Islet of Langerhans (tissue), 1 donor: ENCODE data around the gene ANKRD24.
"Not testable (repeated sequence)": the region's sequence is repeated elsewhere in the genome, so short reads cannot be mapped to it uniquely, and the experiment has no call there.

Experiments used
- FAIRE-seq: peaks from one replicate; lab custom pipeline; 2011; peaks lifted over from hg19 to GRCh38; lab: Jason Lieb, UNC

Gene ANKRD24

DNA sequence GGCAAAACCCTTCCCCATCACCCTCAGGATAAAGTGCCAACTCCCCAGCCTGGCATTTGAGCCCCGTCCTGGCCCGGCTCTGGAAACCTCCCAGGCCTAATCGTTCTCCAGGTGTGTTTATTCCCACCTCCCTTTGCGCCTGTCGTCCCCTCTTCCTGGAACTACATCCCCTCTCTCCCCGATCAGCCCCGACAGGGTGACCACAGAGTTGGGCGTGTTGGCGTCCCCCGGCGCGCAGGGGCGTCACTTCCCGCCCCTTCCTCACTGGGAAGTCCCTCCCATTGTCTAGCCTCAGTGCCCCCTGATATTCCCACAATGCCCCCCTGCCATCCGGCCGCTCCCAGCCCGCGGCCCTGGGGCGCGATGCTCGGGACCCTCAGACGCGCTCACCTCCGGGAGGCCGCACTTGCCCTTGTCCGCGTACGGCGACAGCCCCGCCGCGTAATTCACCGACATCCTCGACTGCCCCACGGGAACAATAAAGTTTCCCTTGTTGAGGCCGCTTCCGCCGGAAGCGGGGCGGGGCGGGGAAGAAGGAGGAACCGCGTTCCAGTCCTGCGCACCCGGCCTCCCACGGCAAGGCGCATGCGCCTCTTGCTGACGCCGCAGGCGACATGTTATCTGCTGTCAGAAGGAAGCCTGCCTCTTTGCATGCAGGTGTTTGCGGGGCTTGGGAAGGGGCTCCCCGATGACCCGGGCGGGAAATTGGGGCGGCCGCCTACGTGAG is at the start of gene ANKRD24, which contains the start of gene SIRT6:
TSS of gene ANKRD24 (plus strand) at position 606 of the 727 bp plus-strand sequence. CDS start 3,737 bp downstream, outside the sequence.
TSS of gene SIRT6 (minus strand) at position 480 of the 727 bp plus-strand sequence. CDS start at position 456, 24 bp downstream.
- no peak for FAIRE-seq

DNA sequence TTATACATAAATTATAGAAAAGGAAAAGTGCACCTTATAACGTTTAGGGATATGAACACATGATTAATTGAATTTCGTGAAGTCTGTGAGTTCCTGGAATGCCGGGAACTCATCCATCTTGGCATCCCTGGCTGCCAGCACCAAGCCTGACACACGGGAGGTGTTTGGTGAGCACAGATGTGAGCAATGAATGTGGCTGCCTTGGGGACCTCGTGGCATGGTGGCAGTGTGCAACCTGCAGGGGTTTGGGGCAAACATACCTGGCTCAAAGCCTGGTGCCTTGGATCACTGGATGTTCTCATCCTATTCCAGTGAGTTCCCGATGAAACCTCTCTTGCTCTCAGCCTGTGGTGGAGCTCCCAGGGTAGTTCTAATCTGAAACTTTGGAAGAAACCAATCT is 48.1 kb upstream of the ANKRD24 start:
- FAIRE-seq, result no peak

DNA sequence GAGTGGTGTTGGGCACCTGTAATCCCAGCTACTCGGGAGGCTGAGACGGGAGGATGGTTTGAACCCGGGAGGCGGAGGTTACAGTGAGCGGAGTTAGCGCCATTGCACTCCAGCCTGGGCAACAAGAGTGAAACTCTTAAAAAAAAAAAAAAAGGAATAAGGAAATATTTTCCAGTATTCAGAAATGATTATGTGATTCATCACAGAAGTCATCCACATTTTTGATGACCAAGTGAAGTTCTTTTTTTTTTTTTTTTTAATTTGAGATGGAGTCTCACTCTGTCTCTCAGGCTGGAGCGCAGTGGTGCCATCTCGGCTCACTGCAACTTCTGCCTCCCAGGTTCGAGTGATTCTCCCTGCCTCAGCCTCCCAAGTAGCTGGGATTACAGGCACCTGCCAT is 47.1 kb upstream of the ANKRD24 start:
- FAIRE-seq, result not testable (repeated sequence)

DNA sequence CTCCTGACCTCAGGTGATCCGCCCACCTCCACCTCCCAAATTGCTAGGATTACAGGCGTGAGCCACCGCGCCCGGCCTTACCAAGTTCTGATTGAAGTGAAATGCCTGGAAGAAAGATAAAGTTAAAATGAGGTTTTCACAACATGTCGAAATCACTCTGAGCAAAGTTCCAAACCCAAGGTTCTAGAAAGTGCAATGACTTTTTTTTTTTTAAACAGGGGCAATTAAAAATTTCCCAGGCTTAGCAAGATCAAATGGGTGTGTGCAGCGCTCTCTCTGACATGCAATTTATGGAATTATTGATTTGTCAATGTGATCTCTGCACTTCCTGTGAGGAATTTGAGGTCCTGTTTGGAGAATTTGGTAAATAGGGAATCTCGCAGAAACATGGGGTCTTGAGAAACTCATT is 45.8 kb upstream of the ANKRD24 start:
- FAIRE-seq, result no peak

DNA sequence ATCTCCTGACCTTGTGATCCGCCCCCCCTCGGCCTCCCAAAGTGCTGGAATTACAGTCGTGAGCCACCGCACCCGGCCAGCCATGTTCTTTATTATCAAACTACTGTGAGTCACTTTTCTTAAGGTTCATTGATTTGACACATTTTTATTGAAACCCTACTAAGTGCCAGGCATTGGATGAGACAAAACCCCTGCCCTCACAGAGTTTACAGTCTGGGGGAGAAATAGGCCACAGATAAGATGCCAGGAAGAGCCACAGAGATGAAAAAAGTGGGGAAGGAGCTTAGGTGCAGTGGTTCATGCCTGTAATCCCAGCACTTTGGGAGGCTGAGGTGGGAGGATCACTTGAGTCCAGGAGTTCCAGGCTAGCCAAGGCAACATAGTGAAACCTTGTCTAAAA is 44.0 kb upstream of the ANKRD24 start:
- no peak for FAIRE-seq

DNA sequence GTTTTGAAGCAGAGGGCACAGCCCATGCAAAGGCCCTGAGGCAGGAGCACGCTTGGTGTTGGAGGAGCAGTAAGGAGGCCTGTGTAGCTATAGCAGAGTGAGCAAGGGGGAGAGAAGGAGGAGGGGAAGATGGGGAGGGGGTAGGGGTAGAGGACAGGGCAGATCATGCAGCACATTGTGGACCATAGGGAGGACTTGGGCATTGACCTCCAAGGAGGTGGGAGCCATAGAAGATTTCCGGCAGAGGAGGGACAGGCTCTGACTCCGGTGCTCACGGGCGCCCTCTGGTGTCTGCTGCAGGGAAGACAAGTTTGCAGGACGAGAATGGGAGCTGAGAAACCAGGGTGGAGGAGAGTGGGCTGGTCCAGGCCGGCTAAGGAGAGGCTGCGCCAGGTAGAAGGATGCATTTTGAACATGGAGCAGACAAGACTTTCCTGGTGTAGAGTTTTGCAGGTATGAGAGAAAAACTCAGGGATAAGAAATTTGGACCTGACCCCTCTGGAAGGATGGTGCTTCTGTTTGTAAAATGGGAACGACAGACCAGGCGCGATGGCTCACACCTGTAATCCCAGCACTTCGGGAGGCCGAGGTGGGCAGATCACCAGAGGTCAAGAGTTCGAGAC is 42.8 kb upstream of the ANKRD24 start:
- FAIRE-seq, result no peak

DNA sequence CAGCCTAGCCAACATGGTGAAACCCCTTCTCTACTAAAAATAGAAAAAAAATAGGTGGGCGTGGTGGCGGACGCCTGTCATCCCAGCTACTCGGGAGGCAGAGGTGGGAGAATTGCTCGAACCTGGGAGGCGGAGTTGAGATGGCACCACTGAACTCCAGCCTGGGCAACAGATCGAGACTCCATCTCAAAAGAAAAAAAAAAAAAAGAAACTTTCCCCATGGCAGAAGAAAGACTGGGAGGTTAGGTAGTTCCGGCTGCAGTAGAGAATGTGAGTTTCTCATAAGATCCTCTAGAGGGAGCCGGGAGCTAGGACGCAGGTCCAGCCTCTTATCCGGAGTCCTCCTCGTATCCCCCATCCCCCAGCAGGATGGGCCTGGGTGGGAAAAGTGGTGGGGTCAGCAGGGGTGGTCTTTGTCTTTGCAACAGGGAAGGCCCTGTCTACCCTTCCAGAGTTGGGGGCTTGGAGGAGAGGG is 42.2 kb upstream of the ANKRD24 start:
- no peak for FAIRE-seq

DNA sequence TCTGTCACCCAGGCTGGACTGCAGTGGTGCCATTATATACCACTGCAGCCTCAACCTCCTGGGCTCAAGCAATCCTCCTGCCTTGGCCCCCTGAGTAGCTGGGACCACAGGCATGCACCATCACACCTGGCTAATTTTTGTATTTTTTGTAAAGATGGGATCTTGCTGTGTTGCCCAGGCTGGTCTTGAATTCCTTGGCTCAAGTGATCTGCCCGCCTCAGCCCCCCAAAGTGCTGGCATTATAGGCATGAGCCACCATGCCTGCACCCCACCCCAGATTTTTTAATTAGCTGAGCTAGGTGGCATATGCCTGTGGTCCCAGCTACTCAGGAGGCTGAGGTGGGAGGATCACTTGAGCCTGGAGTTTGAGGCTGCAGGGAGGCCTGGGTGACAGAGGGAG is 39.6 kb upstream of the ANKRD24 start:
- FAIRE-seq, result not testable (repeated sequence)

DNA sequence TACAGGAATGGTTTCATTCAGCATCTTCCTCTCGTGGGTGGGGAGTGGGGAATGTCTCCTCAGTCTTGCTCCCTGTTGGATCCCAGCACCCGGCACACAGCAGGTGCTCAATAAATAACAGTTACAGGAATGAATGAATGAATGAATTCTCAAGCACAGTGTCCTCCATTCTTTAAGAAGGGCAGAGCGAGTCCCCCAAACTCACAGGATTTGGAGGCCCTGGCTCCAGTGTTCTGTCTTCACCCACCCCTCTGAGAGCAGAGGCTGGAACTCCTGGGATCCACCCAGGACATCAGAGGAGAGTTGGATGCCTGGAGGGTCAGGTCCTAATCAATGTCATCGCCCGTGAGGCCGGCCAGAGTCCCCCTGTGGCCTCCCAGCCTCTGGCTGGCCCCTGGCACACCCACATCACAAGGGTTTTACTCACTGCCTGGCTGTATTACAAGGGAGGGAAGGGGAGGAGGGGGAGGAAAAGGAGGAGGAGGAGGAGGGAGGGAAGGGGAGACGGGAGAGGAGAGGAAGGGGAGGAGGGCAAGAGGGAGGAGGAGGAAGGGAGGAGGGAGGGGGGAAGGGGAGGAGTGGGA is 37.7 kb upstream of the ANKRD24 start:
- FAIRE-seq, result no peak

DNA sequence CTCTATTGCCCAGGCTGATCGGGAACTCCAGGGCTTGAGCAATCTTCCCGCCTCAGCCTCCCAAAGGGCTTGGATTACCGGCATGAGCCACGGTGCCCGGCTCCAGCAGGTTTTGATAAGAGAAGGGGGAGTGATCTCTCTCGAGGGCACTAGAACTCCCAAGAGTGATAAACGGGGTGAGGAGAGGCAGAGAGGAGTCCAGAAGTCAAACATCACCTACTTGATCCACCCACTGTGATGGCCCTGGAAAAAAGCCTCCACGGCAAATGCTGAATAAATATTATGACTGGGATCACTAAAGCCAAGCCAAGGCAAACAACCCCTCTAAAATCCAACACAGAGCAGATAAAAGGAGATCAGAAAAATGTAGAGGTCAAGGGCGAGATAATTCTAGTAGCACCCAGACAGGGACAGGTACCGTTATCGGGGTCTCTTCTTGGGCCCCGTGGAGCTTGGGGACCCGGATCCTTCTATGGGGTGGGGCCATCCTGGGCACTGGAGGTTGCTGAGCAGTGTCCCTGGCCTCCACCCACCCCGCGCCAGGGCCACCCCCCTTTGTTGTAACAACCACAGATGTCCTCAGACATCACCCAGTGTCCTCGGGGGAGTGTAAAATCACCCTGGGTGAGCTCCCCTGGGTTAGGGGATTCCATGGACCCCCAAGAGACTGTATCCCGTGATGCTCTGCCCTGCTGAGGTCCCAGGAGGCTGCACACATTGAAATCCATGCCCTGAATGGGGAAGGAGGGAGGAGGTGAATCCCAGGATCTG is 32.8 kb upstream of the ANKRD24 start:
- FAIRE-seq, result no peak

DNA sequence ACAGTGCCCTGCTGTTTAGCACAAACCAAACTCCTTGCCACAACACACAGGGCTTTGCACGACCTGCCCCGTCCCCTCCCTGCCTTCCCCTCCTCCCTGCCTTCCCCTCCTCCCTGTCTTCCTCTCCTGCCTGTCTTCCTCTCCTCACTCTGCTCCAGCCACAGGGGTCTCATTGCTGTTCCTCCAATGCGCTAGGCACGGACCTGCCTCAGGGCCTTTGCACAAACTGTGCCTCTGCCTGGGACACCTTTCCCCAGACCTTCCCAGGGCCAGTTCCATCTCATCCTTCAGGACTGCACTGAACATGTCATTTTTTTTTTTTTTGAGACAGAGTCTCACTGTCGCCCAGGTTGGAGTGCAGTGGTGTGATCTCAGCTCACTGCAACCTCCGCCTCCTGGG is 30.9 kb upstream of the ANKRD24 start:
- no peak for FAIRE-seq

DNA sequence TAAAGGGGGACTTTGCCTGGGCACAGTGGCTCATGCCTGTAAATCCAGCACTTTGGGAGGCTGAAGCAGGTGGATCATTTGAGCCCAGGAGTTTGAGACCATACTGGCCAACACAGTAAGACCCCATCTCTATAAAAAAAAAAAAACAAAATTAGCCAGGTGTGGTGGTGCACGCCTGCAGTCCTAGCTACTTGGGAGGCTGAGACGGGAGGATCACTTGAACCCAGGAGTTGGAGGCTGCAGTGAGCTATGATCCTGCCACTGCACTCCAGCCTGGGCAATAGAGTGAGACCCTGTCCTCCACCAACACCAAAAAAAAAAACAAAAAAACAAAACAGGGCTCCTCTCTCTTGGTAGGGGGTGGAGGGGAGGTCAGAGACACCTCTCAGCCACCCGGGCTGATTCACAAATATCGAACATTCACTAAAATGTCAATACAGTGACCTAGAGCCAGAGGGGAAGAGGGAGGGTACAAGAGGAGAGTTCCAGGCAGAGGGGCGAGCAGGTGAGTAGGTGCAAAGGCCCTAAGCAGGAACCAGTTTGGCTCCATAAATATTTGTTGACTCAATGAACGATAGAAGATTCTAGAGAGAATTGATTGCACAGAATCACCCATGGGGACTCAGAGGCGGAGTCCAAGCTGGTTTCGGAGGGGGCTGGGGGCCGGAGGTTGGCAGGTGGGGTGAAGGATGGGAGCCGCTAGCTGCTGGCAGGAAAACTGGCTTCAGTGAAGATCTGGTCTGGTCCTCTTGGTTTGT is 30.1 kb upstream of the ANKRD24 start:
- FAIRE-seq, result no peak

DNA sequence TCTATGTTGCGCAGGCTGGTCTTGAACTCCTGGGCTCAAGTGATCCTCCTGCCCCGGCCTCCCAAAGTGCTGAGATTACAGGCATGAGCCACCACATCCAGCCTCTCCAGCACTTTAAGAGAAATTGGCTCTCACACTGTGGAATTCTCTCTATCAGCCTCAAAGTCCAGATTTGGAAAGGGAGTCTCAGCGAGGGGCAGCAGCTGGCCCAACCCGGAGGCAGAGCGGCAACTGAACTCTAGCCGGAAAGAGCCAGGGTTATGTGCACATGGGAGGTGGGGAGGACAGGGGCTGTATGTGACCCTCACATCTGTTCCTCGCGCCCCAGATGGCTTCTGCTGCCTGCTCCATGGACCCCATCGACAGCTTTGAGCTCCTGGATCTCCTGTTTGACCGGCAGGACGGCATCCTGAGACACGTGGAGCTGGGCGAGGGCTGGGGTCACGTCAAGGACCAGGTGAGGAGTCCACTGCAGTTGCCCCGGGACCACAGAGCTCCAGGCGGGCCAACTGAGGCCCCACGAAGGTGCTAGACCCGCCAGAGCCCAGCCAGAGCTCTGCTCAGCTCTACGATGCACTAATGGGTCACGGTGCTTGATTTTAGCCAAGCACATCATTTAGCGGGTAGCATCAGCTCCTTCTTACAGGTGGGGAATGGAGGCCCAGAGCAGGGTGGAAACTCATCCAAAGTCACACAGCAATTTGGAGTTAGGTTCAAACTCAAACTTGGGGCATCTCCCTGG is 27.7 kb upstream of the ANKRD24 start:
- FAIRE-seq, result no peak

DNA sequence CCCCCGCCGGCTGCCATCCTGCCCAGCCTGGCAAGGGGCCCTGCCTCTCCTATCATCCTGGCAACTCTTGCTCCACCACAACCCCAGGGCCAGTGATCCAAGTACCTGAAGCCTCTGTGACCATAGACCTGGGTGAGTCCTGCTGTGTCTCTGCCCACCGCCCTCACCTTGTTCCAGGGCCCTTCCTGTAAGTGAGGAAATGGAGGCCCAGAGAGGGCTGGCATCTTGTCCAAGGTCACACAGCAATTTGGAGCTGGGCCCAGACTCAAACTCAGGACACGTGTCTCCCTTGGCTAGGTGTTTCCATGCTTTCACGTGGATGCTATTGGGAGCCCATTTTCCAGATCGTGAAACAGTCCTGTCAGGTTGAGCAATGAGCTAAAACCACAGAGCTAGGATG is 25.3 kb upstream of the ANKRD24 start:
- no peak for FAIRE-seq

DNA sequence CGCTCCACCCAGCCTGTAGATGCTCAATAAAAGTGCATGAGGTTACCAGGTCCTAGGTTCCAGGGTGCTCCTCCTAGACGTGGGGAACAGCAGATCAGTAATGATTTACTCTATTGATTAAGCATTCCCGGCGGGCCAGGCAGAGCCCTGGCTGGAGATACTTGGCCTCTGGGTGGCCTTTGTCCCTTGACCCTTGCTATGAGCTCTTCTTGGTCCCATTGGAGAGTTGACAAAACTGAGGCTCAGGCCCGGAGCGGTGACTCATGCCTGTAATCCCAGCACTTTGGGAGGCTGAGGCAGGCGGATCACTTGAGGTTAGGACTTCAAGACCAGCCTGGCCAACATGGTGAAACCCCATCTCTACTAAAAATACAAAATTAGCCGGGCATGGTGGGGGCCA is 24.5 kb upstream of the ANKRD24 start:
- FAIRE-seq, result not testable (repeated sequence)

DNA sequence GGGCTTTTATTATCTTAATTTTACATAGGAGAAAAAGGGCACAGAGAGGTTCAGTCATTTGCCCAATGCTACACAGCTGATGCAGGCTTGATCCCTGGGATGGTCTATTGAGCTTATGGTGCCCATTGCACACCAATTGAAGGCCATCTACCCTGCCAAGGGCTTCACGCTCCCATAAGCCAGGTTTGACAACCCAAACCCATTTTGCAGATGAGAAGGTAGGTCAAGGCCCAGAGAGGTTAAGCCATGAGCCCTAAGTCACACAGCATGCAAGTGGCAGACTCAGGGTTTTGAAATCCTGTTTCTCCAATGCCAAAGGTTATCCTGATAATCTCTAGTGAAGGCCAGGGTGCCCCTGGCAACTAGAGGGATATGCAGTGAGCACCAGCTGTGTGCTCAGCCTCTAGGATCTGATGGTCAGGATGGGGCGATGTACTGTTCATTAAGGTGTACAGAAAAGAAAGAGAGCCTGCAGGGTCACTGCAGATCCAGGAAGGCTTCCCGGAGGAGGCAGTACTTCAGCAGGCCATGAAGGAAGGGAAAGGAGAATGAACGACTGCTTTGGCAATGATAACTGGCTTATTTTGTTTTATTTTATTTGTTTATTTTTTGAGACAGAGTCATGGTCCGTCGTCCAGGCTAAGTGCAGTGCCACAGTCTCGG is 20.9 kb upstream of the ANKRD24 start:
- no peak for FAIRE-seq

DNA sequence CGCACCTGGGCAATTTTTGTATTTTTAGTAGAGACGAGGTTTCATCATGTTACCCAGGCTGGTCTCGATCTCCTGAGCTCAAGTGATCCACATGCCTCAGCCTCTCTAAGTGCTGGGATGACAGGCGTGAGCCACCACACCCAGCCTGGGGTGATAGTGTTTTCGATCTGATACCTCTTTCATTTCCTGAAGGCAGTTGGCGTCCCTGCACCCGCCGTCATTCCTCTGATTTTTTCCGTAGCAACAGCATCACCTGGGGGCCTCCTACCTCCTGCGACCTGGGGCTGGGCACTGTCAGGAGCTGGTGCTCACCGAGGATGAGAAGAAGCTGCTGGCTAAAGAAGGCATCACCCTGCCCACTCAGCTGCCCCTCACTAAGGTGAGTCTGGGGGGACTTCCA is 18.2 kb upstream of the ANKRD24 start:
- FAIRE-seq, result no peak

DNA sequence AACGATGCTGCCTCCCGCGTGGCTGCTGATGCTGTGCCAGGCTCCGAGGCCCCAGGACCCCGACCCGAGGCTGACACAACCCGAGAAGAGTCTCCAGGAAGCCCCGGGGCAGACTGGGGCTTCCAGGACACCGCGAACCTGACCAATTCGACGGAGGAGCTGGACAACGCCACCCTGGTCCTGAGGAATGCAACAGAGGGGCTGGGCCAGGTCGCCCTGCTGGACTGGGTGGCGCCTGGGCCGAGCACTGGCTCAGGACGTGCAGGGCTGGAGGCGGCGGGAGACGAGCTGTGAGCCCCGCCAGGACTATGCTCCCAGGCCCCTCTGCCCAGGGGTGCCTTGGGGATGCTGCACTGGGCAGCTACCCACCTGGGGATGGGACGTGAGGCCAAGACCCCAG is 10.8 kb upstream of the ANKRD24 start:
- FAIRE-seq, result no peak

DNA sequence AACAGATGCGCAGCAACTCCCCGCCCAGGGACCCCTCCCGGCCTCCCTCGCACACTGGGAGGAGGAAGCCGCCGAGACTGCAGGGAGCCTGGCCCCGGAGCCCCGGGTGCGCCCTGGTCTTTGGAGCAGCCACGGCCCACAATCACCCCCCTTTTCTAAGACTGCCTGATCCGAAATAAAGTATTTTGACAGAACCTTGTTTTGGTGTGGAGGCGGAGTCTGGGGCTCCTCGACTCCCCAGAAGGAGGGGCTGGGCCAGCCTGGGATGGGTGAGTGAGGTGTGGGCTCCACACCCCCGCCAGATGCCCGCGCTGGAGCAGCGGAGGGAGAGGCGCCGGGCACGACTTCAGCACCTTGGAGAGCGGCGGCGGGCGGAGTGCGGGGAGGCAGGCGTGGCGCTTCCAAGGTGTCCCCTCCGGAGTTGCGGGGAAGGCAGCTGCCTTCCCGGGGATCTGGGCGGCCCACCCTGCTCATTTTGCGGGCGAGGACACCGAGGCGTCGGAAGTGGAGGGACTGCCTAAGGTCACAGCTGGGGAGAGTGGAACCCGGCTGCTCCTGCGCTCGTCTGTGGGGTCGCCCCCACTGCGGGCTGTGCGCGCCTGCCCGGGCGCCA is 9.5 kb upstream of the ANKRD24 start:
- FAIRE-seq, result no peak
